H1 (cell line): ENCODE data around the gene CENPX. TPM values are rescaled to one million over a fixed set of nuclear protein-coding genes. Genes with fewer than 3 reads are reported as not detected.

ENCODE experiments used
- JUN ChIP-seq: IDR thresholded peaks from 2 replicates; pipeline ENCODE4 v1.6.1; 2011; ENCODE audit warnings: low read depth, mild to moderate bottlenecking, improper control_type of control experiment, low read length
- POLR2AphosphoS5 ChIP-seq: IDR thresholded peaks from 2 replicates; pipeline ENCODE4 v1.6.1; 2011; ENCODE audit warnings: low read depth, low read length
- SP2 ChIP-seq: IDR thresholded peaks from 2 replicates; pipeline ENCODE4 v1.6.1; 2012; ENCODE audit warnings: mild to moderate bottlenecking, low read length, inconsistent platforms
- SUZ12 ChIP-seq: fragments of 200-600 bp; sonication (generic); IDR thresholded peaks from 2 replicates; pipeline ENCODE4 v1.6.1; 2012; ENCODE audit warnings: mild to moderate bottlenecking, inconsistent platforms, low read length, moderate library complexity, mixed read lengths
- TAF1 ChIP-seq: IDR thresholded peaks from 2 replicates; pipeline ENCODE4 v1.6.1; 2011; ENCODE audit warnings: mild to moderate bottlenecking, low read depth, low read length
- TEAD4 ChIP-seq: IDR thresholded peaks from 2 replicates; pipeline ENCODE4 v1.6.1; 2012; ENCODE audit warnings: low read depth, low read length, inconsistent platforms, mixed read lengths
- polyA plus RNA-seq, 7 experiments: library from polyadenylated mRNA; depleted of rRNA in 3 of 7; stranded (reverse) in 5 of 7; unstranded in 2 of 7; fragments of >200 nt in 5 of 7; fragments of 200-250 nt in 2 of 7; gene quantifications; 1 replicate in 5 of 7; 2 replicates in 1 of 7; 4 replicates in 1 of 7; pipeline versions ENCODE4 v1.2.1 to v1.2.3, GENCODE V29; 2011 to 2013; ENCODE audit warnings: missing spikeins in 2 of 7, mixed read lengths in 2 of 7
- total RNA-seq: library from RNA; stranded (reverse); fragmentation: NEBNext Ultra II Directional; extraction: Animal tissue kit (Norgen Biotek cat#: 25700); gene quantifications from 2 replicates; pipeline ENCODE4 v1.2.1, GENCODE V29; 2021
- TF ChIP-seq, protein P1 (sequence below): fragments of 300-600 bp; sonication (generic); IDR thresholded peaks from 2 replicates; pipeline ENCODE4 v1.7.1; 2012; ENCODE audit warnings: low read length, moderate library complexity, mild to moderate bottlenecking, inconsistent platforms; ENCODE audit not compliant: insufficient replicate concordance
- TF ChIP-seq, protein P2 (sequence below): IDR thresholded peaks from 2 replicates; pipeline ENCODE4 v1.6.1; 2012; ENCODE audit warnings: inconsistent platforms

Gene CENPX
- total and polyA plus RNA-seq, 2 of the 8 experiments (the other 6 are each of a cell fraction or from before 2014, with no cell fraction given), result 116 to 122 TPM

DNA sequence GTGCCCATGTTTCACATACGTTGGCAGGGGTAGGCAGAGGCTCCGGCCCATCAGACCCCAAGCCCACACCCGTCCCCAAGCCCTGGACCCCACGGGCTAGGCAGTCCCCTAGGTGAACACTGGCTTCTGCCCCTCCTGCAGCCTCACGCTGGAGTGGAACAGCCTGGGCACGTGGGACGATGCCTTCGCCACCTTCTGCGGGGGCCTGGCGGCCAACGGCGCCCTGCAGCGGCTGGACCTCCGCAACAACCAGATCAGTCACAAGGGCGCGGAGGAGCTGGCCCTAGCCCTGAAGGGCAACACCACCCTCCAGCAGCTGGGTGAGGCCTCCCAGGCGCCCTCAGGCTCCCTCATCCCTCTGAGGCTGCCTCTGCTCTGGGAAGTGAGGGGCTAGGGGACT, 2.2 kb upstream of the CENPX start (continued):
- TF ChIP-seq, protein P1, sequence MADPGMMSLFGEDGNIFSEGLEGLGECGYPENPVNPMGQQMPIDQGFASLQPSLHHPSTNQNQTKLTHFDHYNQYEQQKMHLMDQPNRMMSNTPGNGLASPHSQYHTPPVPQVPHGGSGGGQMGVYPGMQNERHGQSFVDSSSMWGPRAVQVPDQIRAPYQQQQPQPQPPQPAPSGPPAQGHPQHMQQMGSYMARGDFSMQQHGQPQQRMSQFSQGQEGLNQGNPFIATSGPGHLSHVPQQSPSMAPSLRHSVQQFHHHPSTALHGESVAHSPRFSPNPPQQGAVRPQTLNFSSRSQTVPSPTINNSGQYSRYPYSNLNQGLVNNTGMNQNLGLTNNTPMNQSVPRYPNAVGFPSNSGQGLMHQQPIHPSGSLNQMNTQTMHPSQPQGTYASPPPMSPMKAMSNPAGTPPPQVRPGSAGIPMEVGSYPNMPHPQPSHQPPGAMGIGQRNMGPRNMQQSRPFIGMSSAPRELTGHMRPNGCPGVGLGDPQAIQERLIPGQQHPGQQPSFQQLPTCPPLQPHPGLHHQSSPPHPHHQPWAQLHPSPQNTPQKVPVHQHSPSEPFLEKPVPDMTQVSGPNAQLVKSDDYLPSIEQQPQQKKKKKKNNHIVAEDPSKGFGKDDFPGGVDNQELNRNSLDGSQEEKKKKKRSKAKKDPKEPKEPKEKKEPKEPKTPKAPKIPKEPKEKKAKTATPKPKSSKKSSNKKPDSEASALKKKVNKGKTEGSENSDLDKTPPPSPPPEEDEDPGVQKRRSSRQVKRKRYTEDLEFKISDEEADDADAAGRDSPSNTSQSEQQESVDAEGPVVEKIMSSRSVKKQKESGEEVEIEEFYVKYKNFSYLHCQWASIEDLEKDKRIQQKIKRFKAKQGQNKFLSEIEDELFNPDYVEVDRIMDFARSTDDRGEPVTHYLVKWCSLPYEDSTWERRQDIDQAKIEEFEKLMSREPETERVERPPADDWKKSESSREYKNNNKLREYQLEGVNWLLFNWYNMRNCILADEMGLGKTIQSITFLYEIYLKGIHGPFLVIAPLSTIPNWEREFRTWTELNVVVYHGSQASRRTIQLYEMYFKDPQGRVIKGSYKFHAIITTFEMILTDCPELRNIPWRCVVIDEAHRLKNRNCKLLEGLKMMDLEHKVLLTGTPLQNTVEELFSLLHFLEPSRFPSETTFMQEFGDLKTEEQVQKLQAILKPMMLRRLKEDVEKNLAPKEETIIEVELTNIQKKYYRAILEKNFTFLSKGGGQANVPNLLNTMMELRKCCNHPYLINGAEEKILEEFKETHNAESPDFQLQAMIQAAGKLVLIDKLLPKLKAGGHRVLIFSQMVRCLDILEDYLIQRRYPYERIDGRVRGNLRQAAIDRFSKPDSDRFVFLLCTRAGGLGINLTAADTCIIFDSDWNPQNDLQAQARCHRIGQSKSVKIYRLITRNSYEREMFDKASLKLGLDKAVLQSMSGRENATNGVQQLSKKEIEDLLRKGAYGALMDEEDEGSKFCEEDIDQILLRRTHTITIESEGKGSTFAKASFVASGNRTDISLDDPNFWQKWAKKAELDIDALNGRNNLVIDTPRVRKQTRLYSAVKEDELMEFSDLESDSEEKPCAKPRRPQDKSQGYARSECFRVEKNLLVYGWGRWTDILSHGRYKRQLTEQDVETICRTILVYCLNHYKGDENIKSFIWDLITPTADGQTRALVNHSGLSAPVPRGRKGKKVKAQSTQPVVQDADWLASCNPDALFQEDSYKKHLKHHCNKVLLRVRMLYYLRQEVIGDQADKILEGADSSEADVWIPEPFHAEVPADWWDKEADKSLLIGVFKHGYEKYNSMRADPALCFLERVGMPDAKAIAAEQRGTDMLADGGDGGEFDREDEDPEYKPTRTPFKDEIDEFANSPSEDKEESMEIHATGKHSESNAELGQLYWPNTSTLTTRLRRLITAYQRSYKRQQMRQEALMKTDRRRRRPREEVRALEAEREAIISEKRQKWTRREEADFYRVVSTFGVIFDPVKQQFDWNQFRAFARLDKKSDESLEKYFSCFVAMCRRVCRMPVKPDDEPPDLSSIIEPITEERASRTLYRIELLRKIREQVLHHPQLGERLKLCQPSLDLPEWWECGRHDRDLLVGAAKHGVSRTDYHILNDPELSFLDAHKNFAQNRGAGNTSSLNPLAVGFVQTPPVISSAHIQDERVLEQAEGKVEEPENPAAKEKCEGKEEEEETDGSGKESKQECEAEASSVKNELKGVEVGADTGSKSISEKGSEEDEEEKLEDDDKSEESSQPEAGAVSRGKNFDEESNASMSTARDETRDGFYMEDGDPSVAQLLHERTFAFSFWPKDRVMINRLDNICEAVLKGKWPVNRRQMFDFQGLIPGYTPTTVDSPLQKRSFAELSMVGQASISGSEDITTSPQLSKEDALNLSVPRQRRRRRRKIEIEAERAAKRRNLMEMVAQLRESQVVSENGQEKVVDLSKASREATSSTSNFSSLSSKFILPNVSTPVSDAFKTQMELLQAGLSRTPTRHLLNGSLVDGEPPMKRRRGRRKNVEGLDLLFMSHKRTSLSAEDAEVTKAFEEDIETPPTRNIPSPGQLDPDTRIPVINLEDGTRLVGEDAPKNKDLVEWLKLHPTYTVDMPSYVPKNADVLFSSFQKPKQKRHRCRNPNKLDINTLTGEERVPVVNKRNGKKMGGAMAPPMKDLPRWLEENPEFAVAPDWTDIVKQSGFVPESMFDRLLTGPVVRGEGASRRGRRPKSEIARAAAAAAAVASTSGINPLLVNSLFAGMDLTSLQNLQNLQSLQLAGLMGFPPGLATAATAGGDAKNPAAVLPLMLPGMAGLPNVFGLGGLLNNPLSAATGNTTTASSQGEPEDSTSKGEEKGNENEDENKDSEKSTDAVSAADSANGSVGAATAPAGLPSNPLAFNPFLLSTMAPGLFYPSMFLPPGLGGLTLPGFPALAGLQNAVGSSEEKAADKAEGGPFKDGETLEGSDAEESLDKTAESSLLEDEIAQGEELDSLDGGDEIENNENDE, result no peak
- no peak for TF ChIP-seq SP2
- TF ChIP-seq TAF1, result no peak
- no peak for TF ChIP-seq JUN
- TF ChIP-seq, protein P2, sequence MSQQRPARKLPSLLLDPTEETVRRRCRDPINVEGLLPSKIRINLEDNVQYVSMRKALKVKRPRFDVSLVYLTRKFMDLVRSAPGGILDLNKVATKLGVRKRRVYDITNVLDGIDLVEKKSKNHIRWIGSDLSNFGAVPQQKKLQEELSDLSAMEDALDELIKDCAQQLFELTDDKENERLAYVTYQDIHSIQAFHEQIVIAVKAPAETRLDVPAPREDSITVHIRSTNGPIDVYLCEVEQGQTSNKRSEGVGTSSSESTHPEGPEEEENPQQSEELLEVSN, result no peak
- no peak for TF ChIP-seq TEAD4
- TF ChIP-seq SUZ12, result no peak
- no peak for TF ChIP-seq POLR2AphosphoS5
- TF ChIP-seq, all 59 proteins: peak for 0
